AG04449 (cell line): ENCODE data around the gene GCM1.
A peak's percentile ranks its signal among the peaks of the same experiment; 100 is the strongest.
"Not testable (repeated sequence)": the region's sequence is repeated elsewhere in the genome, so short reads cannot be mapped to it uniquely, and the experiment has no call there.

Experiments
- CTCF ChIA-PET: fragments of 350-600 bp; formaldehyde crosslinking; extraction: SDS; loops from one replicate; lab custom pipeline; 2021; ENCODE audit warnings: antibody characterized with exemption; lab: Yijun Ruan, JAX
- POLR2A ChIA-PET: fragments of 400-600, 350-600 bp; formaldehyde crosslinking; extraction: SDS; loops from one replicate; lab custom pipeline; 2020; ENCODE audit warnings: antibody characterized with exemption, inconsistent platforms; lab: Yijun Ruan, JAX
- DNase-seq: peaks from one replicate; pipeline ENCODE4 v3.0.0-alpha.2; 2010; ENCODE audit warnings: low read depth, low spot score
- H3K4me3 ChIP-seq: 2 replicates; pipeline ENCODE4 v1.5.1; 2011; ENCODE audit warnings: low read depth, mild to moderate bottlenecking, control low read depth, low read length
- CTCF ChIP-seq: IDR thresholded peaks from one replicate; pipeline ENCODE4 v1.5.1; 2011; ENCODE audit warnings: mild to moderate bottlenecking, moderate library complexity, low read length, control low read depth, inconsistent platforms; ENCODE audit not compliant: insufficient read depth; ENCODE audit errors: missing control alignments

GCM1 gene

DNA sequence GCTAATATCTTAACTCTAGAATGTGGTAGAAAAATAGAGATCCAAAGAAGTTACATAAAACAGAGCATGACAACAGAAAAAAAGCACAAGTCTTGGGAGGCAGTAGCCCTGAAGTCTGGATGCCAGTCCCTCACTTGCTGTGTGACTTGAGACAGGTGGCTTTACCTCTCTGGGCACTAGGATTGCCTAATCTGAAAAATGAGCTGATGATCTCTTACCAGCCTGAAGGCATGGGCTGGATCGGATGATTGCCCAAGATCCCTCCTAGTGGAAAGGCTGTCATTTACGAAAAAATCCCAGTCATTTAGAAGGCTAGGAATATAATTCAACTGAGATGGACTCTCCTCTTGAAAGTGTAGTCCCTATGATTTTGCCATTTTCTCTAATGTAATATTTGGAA is 10.9 kb upstream of the GCM1 start:
- CTCF ChIA-PET: interaction anchor here (0.9 to 2.8 kb wide), 4 partner anchors 11 to 337 kb away, joined by 3 to 15 read pairs (median 5); no protein-coding TSS in a partner anchor

GRCh38 chr6:53158076-53158475 is 9.4 kb upstream of the GCM1 start:
- H3K4me3 ChIP-seq, POLR2A ChIA-PET, DNase-seq: not testable (repeated sequence)
- CTCF ChIA-PET: interaction anchor here (2.8 kb wide), 1 partner anchor 12 kb away, joined by 15 read pairs; no protein-coding TSS in a partner anchor

More for the DNA sequence above, 10.9 kb upstream of the GCM1 start:
- POLR2A ChIA-PET: no interaction called here
- no peak for TF ChIP-seq CTCF
- no peak overlapping the region for H3K4me3 ChIP-seq
- no peak for DNase-seq

GRCh38 chr6:53155279-53155678 is 6.6 kb upstream of the GCM1 start:
- ChIA-PET CTCF (interaction anchor here (0.8 to 1.5 kb wide), 4 partner anchors 13 to 329 kb away, joined by 4 to 5 read pairs (median 4); no protein-coding TSS in a partner anchor), POLR2A (interaction anchor here (0.6 kb wide), 1 partner anchor 598 kb away, joined by 4 read pairs; no protein-coding TSS in a partner anchor)
- not testable (repeated sequence) for H3K4me3 ChIP-seq, DNase-seq

DNA sequence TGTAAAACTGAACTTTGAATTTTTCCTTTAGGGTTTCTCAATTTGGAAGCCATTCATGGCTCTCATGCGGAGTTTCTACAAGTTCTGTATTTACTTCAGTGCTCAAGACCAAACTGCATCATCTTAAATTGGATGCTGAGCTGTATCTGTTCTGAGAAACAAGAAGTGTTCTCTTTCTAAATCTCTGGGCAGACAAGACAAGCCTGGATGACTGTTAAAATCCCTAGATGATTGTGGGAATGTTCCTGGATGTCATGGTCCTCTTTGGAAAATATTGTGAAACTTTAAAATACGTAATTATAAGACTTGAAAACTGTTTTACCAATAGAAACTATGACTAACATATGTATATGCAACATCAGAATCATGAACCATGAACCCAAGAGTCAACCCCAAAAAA is 6.2 kb upstream of the GCM1 start:
- H3K4me3 ChIP-seq: no peak overlapping the region
- DNase-seq: no peak
- ChIA-PET POLR2A (interaction anchor here (0.6 kb wide), 1 partner anchor 599 kb away, joined by 4 read pairs; no protein-coding TSS in a partner anchor), CTCF (interaction anchor here (0.8 to 1.5 kb wide), 4 partner anchors 14 to 329 kb away, joined by 4 to 5 read pairs (median 4); no protein-coding TSS in a partner anchor)
- TF ChIP-seq CTCF: no peak

DNA sequence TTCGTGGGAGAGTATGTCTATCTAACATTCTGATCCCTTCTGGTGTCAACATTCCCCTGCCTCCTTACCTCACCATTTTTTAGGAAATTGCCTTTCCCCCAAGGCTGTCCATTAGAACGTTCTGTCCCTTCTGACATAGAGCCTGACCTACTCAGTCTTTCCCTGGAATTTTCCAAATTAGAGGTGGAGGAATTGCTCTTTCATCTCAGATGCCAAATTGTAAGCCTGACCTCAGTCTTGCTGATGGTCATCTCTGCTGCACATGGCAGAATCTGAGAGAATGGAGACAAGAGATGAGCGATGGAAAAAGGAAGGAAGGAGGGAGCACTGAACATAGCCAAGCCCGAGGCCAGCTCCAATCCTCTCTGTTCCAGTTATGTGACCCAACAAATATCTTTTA is 5.4 kb upstream of the GCM1 start:
- CTCF ChIA-PET: interaction anchor here (0.8 to 1.5 kb wide), 4 partner anchors 14 to 330 kb away, joined by 3 to 5 read pairs (median 4); no protein-coding TSS in a partner anchor
- DNase-seq: no peak
- H3K4me3 ChIP-seq: no peak overlapping the region
- POLR2A ChIA-PET: no interaction called here
- no peak for TF ChIP-seq CTCF

GRCh38 chr6:53152576-53152975 is 3.9 kb upstream of the GCM1 start:
- TF ChIP-seq CTCF: no peak
- no peak for DNase-seq
- POLR2A ChIA-PET: no interaction called here
- H3K4me3 ChIP-seq: no peak overlapping the region
- CTCF ChIA-PET: interaction anchor here (1.1 kb wide), 1 partner anchor 242 kb away, joined by 3 read pairs; no protein-coding TSS in a partner anchor

GRCh38 chr6:53151676-53152075 is 3.0 kb upstream of the GCM1 start:
- no peak overlapping the region for H3K4me3 ChIP-seq
- TF ChIP-seq CTCF: peak; percentile 36
- POLR2A ChIA-PET: no interaction called here
- DNase-seq: no peak
- CTCF ChIA-PET: interaction anchor here (1.1 kb wide), 2 partner anchors 243 to 333 kb away, joined by 3 read pairs; no protein-coding TSS in a partner anchor
